ENCODE results near the gene SARDH.

SARDH gene

DNA sequence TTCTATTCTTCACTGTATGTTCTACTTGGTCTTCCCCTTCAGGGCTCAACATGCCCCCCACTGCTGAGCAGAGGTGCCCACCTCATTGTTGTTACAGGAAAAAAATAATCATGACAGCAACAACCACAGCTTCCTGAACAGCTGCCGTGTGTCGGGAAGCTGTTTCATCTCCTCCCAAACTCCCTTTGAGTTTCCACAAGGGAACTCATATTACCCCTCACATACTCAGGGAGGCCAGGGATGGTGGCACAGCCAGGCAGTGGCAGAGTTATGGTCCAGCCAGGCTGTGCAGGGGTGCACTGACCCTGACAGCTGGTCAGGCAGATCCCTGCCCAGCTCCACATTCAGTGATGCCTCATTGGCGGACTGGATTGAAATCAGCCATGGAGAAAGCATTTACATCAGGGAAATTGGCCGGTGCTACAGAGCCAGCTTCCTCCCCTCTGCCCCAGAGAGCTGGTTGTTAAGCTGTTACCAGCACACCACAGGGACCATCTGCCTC, 37.3 kb downstream of the SARDH start:
- Histone ChIP-seq H3K4me2 (ENCODE audit: low read length) (no peak overlapping the region), H2BK15ac (replicated peaks; ENCODE audit: low read depth) (no peak overlapping the region), H2AK5ac (ENCODE audit: low read length) (no peak overlapping the region), H3K4me1 (ENCODE audit: control insufficient read depth, low read depth, low read length) (peaks cover 4% of the 10 kb centered on the region), H3K18ac (ENCODE audit: low read length) (no peak overlapping the region), H2BK5ac (ENCODE audit: low read length) (no peak overlapping the region), H4K5ac (ENCODE audit: low read length) (no peak overlapping the region), H3K27me3 (ENCODE audit: insufficient read depth, low read length, poor library complexity) (no peaks in the 10 kb centered on the region), H3K4me3 (ENCODE audit: low read length) (no peak overlapping the region), H3K79me2 (ENCODE audit: control insufficient read depth, insufficient read depth, low read length) (no peaks in the 10 kb centered on the region), H3K9ac (ENCODE audit: low read length) (no peak overlapping the region), H3K79me1 (ENCODE audit: low read length) (no peaks in the 10 kb centered on the region), H3K23ac (ENCODE audit: low read length) (no peak overlapping the region), H2BK120ac (ENCODE audit: low read depth, low read length) (no peak overlapping the region), H3K36me3 (ENCODE audit: control insufficient read depth, insufficient read depth, low read length) (no peaks in the 10 kb centered on the region), H3K4ac (ENCODE audit: low read depth, low read length) (no peak overlapping the region), H3K56ac (ENCODE audit: low read length) (no peak overlapping the region), H3K27ac (ENCODE audit: low read depth, low read length) (no peak overlapping the region), H4K8ac (ENCODE audit: low read depth, low read length) (no peak overlapping the region)
- WGBS (ENCODE audit: extremely low coverage, insufficient coverage, low lambda C conversion rate) = no CpG with 5 or more reads among the region's 4 CpGs
- no peak for DNase-seq

DNA sequence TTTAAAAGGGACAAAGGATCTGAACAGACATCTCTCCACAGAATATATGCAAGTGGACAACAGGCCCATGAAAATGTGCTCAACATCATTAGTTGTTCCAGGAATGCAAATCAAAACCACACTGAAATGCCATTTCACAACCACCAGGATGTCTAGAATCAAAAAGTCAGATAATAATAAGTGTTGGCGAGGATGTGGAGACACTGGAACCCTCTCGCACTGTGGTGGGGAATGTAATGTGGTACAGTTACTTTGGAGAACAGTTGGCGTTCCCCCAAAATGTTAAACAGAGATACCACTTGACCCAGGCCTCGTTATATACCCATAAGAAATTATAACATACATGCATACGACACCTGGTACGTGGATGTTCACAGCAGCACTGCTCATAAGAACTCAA, 38.6 kb downstream of the SARDH start:
- no CpG with 5 or more reads among the region's 6 CpGs for WGBS (ENCODE audit: extremely low coverage, insufficient coverage, low lambda C conversion rate)

DNA sequence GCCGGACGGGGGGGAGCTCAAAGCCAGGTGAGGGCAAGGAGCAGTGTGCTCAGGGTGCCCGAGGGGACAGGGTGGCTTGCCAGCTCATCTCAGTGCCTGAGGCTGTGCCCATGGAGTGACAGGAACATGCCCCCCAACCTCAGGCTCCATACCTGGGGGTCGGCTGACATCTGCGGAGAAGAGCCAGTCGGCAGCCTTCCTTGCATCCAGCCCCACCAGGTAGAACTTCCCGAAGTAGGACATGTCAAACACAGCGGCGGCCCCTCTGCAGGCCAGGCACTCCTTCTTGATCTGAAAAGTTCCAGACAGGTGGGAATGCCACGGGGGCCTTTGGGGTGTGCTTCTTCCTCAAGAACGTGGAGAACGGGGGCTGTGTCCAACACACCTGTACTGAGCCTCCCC, 42.1 kb downstream of the SARDH start:
- no peak overlapping the region for H3K4ac ChIP-seq (ENCODE audit: low read depth, low read length)
- H3K4me1 ChIP-seq (ENCODE audit: control insufficient read depth, low read depth, low read length) = no peaks in the 10 kb centered on the region
- no peak overlapping the region for H4K5ac ChIP-seq (ENCODE audit: low read length)
- H2AK5ac ChIP-seq (ENCODE audit: low read length) = no peak overlapping the region
- no peak overlapping the region for H3K56ac ChIP-seq (ENCODE audit: low read length)
- no peaks in the 10 kb centered on the region for H3K27me3 ChIP-seq (ENCODE audit: insufficient read depth, low read length, poor library complexity)
- H2BK5ac ChIP-seq (ENCODE audit: low read length) = no peak overlapping the region
- no peak overlapping the region for H4K8ac ChIP-seq (ENCODE audit: low read depth, low read length)
- no peak overlapping the region for H3K9ac ChIP-seq (ENCODE audit: low read length)
- no peak overlapping the region for H2BK15ac ChIP-seq (replicated peaks; ENCODE audit: low read depth)
- H3K18ac ChIP-seq (ENCODE audit: low read length) = no peak overlapping the region
- no peaks in the 10 kb centered on the region for H3K79me1 ChIP-seq (ENCODE audit: low read length)
- H3K36me3 ChIP-seq (ENCODE audit: control insufficient read depth, insufficient read depth, low read length) = no peaks in the 10 kb centered on the region
- H3K4me3 ChIP-seq (ENCODE audit: low read length) = no peak overlapping the region
- H3K23ac ChIP-seq (ENCODE audit: low read length) = no peak overlapping the region
- H3K79me2 ChIP-seq (ENCODE audit: control insufficient read depth, insufficient read depth, low read length) = no peaks in the 10 kb centered on the region
- no peak overlapping the region for H3K27ac ChIP-seq (ENCODE audit: low read depth, low read length)
- H3K4me2 ChIP-seq (ENCODE audit: low read length) = no peak overlapping the region
- no peak for DNase-seq
- no peak overlapping the region for H2BK120ac ChIP-seq (ENCODE audit: low read depth, low read length)
- no CpG with 5 or more reads among the region's 12 CpGs for WGBS (ENCODE audit: extremely low coverage, insufficient coverage, low lambda C conversion rate)

More for the DNA sequence above, 38.6 kb downstream of the SARDH start:
- Histone ChIP-seq H3K79me1 (ENCODE audit: low read length) (no peaks in the 10 kb centered on the region), H3K36me3 (ENCODE audit: control insufficient read depth, insufficient read depth, low read length) (no peaks in the 10 kb centered on the region), H2BK15ac (replicated peaks; ENCODE audit: low read depth) (no peak overlapping the region), H2AK5ac (ENCODE audit: low read length) (no peak overlapping the region), H3K4me2 (ENCODE audit: low read length) (no peak overlapping the region), H4K5ac (ENCODE audit: low read length) (no peak overlapping the region), H2BK5ac (ENCODE audit: low read length) (no peak overlapping the region), H3K79me2 (ENCODE audit: control insufficient read depth, insufficient read depth, low read length) (no peaks in the 10 kb centered on the region), H3K4me1 (ENCODE audit: control insufficient read depth, low read depth, low read length) (peaks cover 4% of the 10 kb centered on the region), H3K27me3 (ENCODE audit: insufficient read depth, low read length, poor library complexity) (no peaks in the 10 kb centered on the region), H4K8ac (ENCODE audit: low read depth, low read length) (no peak overlapping the region), H3K56ac (ENCODE audit: low read length) (no peak overlapping the region), H3K27ac (ENCODE audit: low read depth, low read length) (no peak overlapping the region), H3K18ac (ENCODE audit: low read length) (no peak overlapping the region), H3K9ac (ENCODE audit: low read length) (no peak overlapping the region), H3K4me3 (ENCODE audit: low read length) (no peak overlapping the region), H2BK120ac (ENCODE audit: low read depth, low read length) (no peak overlapping the region), H3K23ac (ENCODE audit: low read length) (no peak overlapping the region), H3K4ac (ENCODE audit: low read depth, low read length) (no peak overlapping the region)
- no peak for DNase-seq

DNA sequence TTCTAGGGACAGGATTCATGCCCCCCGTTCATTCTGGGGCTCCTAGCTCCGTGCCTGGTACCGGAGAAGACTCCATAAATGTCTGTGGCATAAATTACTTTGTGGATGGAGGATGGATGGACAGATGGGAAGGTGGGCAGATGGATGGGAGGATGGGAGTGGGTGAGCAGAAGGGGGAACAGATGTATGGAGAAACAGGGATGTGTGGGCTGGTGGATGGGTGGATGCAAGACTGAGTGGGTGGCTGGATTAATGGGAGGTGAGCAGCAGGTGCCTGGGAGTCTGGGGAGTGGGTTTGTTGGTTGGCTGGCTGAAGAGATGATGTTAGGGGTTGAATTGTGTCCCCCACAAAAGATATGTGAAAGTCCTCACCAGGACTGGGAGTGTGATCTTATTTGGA, 43.5 kb downstream of the SARDH start:
- Histone ChIP-seq H2BK120ac (ENCODE audit: low read depth, low read length) (no peak overlapping the region), H2BK15ac (replicated peaks; ENCODE audit: low read depth) (no peak overlapping the region), H3K4me1 (ENCODE audit: control insufficient read depth, low read depth, low read length) (no peaks in the 10 kb centered on the region), H3K56ac (ENCODE audit: low read length) (no peak overlapping the region), H3K4me3 (ENCODE audit: low read length) (no peak overlapping the region), H3K9ac (ENCODE audit: low read length) (no peak overlapping the region), H2BK5ac (ENCODE audit: low read length) (no peak overlapping the region), H4K8ac (ENCODE audit: low read depth, low read length) (no peak overlapping the region), H4K5ac (ENCODE audit: low read length) (no peak overlapping the region), H3K36me3 (ENCODE audit: control insufficient read depth, insufficient read depth, low read length) (no peaks in the 10 kb centered on the region), H3K27ac (ENCODE audit: low read depth, low read length) (no peak overlapping the region), H3K27me3 (ENCODE audit: insufficient read depth, low read length, poor library complexity) (no peaks in the 10 kb centered on the region), H3K23ac (ENCODE audit: low read length) (no peak overlapping the region), H3K4ac (ENCODE audit: low read depth, low read length) (no peak overlapping the region), H3K18ac (ENCODE audit: low read length) (no peak overlapping the region), H2AK5ac (ENCODE audit: low read length) (no peak overlapping the region), H3K79me1 (ENCODE audit: low read length) (no peaks in the 10 kb centered on the region), H3K4me2 (ENCODE audit: low read length) (no peak overlapping the region), H3K79me2 (ENCODE audit: control insufficient read depth, insufficient read depth, low read length) (no peaks in the 10 kb centered on the region)
- DNase-seq = no peak
- no CpG with 5 or more reads among the region's 3 CpGs for WGBS (ENCODE audit: extremely low coverage, insufficient coverage, low lambda C conversion rate)

DNA sequence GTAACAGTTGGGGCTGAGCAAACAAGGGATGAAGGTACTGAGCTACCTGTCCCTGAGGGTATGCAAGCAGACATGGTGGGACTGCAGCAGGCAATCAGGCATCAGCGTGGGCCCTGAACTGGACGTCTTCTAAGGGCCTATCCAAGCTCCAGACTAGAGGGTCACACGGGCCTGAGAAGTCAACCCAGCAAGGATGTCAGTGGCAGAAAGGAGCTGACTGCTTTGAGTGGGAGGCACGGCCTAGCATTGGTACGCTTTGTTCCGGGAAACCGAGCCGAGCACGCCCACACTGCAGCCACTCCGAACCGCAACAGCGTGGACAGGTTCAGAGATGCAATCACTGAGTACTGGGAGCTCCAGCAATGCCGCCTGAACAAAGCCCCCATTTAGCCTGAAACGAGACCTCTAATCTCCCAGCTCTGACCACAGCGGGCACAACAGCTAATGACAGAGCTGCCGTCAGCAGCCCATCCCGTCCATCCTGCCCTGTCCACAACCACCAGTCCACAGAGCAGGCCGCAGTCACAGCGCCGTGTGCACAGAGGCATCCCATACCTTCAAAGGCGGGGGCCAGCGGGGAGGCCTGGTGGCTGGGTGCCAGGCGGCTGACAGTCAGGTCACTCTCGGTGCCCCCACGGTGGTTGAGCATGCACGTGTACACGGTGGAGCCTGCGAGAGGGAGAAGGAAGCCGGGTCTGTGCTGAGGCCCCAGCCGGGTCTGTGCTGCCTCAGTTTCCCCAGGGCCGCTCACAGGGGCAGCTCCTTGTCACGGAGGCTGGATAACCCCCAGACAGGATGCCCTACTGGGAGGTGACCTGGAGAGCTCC, 44.2 kb downstream of the SARDH start:
- H2BK120ac ChIP-seq (ENCODE audit: low read depth, low read length) = no peak overlapping the region
- H3K79me2 ChIP-seq (ENCODE audit: control insufficient read depth, insufficient read depth, low read length) = no peaks in the 10 kb centered on the region
- no peak for DNase-seq
- no peak overlapping the region for H3K23ac ChIP-seq (ENCODE audit: low read length)
- H3K36me3 ChIP-seq (ENCODE audit: control insufficient read depth, insufficient read depth, low read length) = no peaks in the 10 kb centered on the region
- H3K27ac ChIP-seq (ENCODE audit: low read depth, low read length) = no peak overlapping the region
- no peak overlapping the region for H3K4me2 ChIP-seq (ENCODE audit: low read length)
- no peaks in the 10 kb centered on the region for H3K4me1 ChIP-seq (ENCODE audit: control insufficient read depth, low read depth, low read length)
- H4K5ac ChIP-seq (ENCODE audit: low read length) = no peak overlapping the region
- no peak overlapping the region for H3K4me3 ChIP-seq (ENCODE audit: low read length)
- H2AK5ac ChIP-seq (ENCODE audit: low read length) = no peak overlapping the region
- H3K79me1 ChIP-seq (ENCODE audit: low read length) = no peaks in the 10 kb centered on the region
- no peak overlapping the region for H3K4ac ChIP-seq (ENCODE audit: low read depth, low read length)
- no peaks in the 10 kb centered on the region for H3K27me3 ChIP-seq (ENCODE audit: insufficient read depth, low read length, poor library complexity)
- WGBS (ENCODE audit: extremely low coverage, insufficient coverage, low lambda C conversion rate) = no CpG with 5 or more reads among the region's 32 CpGs
- no peak overlapping the region for H3K9ac ChIP-seq (ENCODE audit: low read length)
- no peak overlapping the region for H2BK15ac ChIP-seq (replicated peaks; ENCODE audit: low read depth)
- H3K56ac ChIP-seq (ENCODE audit: low read length) = no peak overlapping the region
- H2BK5ac ChIP-seq (ENCODE audit: low read length) = no peak overlapping the region
- no peak overlapping the region for H3K18ac ChIP-seq (ENCODE audit: low read length)
- no peak overlapping the region for H4K8ac ChIP-seq (ENCODE audit: low read depth, low read length)

DNA sequence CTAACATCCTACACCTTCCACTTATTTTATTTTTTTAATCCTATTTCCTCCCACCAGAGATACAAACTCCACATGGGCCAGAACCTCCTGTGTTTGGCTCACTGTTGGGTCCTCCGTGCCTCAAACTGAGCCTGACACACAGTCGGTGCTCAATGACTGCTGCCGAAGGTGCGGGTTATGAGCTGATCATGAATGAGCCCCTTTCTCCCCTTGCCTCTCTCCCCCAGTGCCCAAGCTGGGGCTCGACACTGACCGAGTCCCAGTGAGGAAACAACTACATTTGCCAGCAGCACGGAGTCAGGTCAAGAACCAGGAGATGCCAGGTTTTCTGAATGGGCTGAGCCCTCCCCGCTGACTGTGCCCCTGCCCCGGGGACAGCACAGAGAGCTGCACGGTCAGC, 45.0 kb downstream of the SARDH start:
- H3K23ac ChIP-seq (ENCODE audit: low read length) = no peak overlapping the region
- no CpG with 5 or more reads among the region's 10 CpGs for WGBS (ENCODE audit: extremely low coverage, insufficient coverage, low lambda C conversion rate)
- H2AK5ac ChIP-seq (ENCODE audit: low read length) = no peak overlapping the region

More for the DNA sequence above, 45.0 kb downstream of the SARDH start:
- Histone ChIP-seq H3K9ac (ENCODE audit: low read length) (no peak overlapping the region), H2BK120ac (ENCODE audit: low read depth, low read length) (no peak overlapping the region), H3K79me1 (ENCODE audit: low read length) (no peaks in the 10 kb centered on the region), H2BK5ac (ENCODE audit: low read length) (no peak overlapping the region), H4K8ac (ENCODE audit: low read depth, low read length) (no peak overlapping the region), H4K5ac (ENCODE audit: low read length) (no peak overlapping the region), H3K18ac (ENCODE audit: low read length) (no peak overlapping the region), H3K4ac (ENCODE audit: low read depth, low read length) (no peak overlapping the region), H3K27ac (ENCODE audit: low read depth, low read length) (no peak overlapping the region), H3K4me3 (ENCODE audit: low read length) (no peak overlapping the region), H3K4me2 (ENCODE audit: low read length) (no peak overlapping the region), H3K4me1 (ENCODE audit: control insufficient read depth, low read depth, low read length) (no peaks in the 10 kb centered on the region), H3K36me3 (ENCODE audit: control insufficient read depth, insufficient read depth, low read length) (no peaks in the 10 kb centered on the region), H3K27me3 (ENCODE audit: insufficient read depth, low read length, poor library complexity) (no peaks in the 10 kb centered on the region), H3K56ac (ENCODE audit: low read length) (no peak overlapping the region), H3K79me2 (ENCODE audit: control insufficient read depth, insufficient read depth, low read length) (no peaks in the 10 kb centered on the region), H2BK15ac (replicated peaks; ENCODE audit: low read depth) (no peak overlapping the region)
- DNase-seq = no peak

Measured in mesendoderm (in vitro differentiated cells).